ENCODE results near the gene SNX25.
"Not testable (repeated sequence)": the region's sequence is repeated elsewhere in the genome, so short reads cannot be mapped to it uniquely, and the experiment has no call there.

SNX25 gene

DNA sequence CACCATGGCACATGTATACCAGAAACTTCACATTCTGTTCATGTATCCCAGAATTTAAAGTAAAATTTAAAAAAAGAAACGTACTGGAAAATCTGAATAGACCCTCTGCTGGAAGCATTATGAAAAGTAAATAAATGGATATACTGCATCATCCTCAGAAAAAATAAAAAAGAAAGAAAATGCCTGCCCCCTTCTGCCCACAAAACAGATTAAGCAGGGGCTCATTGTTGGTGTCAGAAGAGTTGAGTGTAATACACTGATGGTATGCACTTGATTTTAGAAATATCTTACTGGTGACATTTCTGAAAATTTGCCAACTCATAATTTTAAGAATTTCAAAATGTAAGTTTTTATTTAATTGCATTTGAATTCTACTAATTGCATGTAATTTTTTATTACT, 108.5 kb downstream of the SNX25 start:
- TF ChIP-seq, protein P1, sequence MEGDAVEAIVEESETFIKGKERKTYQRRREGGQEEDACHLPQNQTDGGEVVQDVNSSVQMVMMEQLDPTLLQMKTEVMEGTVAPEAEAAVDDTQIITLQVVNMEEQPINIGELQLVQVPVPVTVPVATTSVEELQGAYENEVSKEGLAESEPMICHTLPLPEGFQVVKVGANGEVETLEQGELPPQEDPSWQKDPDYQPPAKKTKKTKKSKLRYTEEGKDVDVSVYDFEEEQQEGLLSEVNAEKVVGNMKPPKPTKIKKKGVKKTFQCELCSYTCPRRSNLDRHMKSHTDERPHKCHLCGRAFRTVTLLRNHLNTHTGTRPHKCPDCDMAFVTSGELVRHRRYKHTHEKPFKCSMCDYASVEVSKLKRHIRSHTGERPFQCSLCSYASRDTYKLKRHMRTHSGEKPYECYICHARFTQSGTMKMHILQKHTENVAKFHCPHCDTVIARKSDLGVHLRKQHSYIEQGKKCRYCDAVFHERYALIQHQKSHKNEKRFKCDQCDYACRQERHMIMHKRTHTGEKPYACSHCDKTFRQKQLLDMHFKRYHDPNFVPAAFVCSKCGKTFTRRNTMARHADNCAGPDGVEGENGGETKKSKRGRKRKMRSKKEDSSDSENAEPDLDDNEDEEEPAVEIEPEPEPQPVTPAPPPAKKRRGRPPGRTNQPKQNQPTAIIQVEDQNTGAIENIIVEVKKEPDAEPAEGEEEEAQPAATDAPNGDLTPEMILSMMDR (IDR thresholded peaks at IDR 0.05; ENCODE audit: extremely low read depth, insufficient read depth, missing control alignments) = no peak

GRCh38 chr4:185318679-185319078, 109.3 kb downstream of the SNX25 start:
- TF ChIP-seq, protein P1 (IDR thresholded peaks at IDR 0.05; ENCODE audit: extremely low read depth, insufficient read depth, missing control alignments) = no peak
- in situ Hi-C loops (cut with MboI; ENCODE audit: low pct_unique_long_range_greater_than_20kb, low sequenced_read_pairs, unreplicated experiment) = no loop called here
- DNase-seq (ENCODE audit: low spot score) = no peak

More for the DNA sequence above, 108.5 kb downstream of the SNX25 start:
- no peak for DNase-seq (ENCODE audit: low spot score)
- in situ Hi-C loops (cut with MboI; ENCODE audit: low pct_unique_long_range_greater_than_20kb, low sequenced_read_pairs, unreplicated experiment) = no loop called here

GRCh38 chr4:185322803-185323202, 113.4 kb downstream of the SNX25 start:
- no peak for DNase-seq (ENCODE audit: low spot score)
- in situ Hi-C loops (cut with MboI; ENCODE audit: low pct_unique_long_range_greater_than_20kb, low sequenced_read_pairs, unreplicated experiment) = no loop called here
- TF ChIP-seq, protein P1 (IDR thresholded peaks at IDR 0.05; ENCODE audit: extremely low read depth, insufficient read depth, missing control alignments) = no peak

DNA sequence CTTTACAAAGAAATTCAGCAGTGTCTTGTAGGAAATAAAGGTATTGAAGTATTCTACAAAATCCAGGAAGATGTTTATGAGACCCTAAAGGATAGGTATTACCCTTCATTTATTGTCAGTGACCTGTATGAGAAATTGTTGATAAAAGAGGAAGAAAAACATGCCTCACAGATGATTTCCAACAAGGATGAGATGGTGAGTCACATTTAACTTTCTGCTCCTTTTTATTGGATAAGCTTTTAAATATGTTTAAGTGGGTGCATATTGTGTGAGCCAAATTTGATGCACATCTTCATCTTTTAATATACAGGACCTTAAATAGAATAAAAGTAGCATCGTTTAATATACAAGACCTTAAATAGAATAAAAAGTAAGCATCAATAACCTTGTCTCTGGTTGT, 114.2 kb downstream of the SNX25 start:
- TF ChIP-seq, protein P1 (IDR thresholded peaks at IDR 0.05; ENCODE audit: extremely low read depth, insufficient read depth, missing control alignments) = no peak
- in situ Hi-C loops (cut with MboI; ENCODE audit: low pct_unique_long_range_greater_than_20kb, low sequenced_read_pairs, unreplicated experiment) = no loop called here
- no peak for DNase-seq (ENCODE audit: low spot score)

GRCh38 chr4:185324361-185324760, 115.0 kb downstream of the SNX25 start:
- DNase-seq (ENCODE audit: low spot score); in situ Hi-C loops (cut with MboI; ENCODE audit: low pct_unique_long_range_greater_than_20kb, low sequenced_read_pairs, unreplicated experiment): not testable (repeated sequence)

DNA sequence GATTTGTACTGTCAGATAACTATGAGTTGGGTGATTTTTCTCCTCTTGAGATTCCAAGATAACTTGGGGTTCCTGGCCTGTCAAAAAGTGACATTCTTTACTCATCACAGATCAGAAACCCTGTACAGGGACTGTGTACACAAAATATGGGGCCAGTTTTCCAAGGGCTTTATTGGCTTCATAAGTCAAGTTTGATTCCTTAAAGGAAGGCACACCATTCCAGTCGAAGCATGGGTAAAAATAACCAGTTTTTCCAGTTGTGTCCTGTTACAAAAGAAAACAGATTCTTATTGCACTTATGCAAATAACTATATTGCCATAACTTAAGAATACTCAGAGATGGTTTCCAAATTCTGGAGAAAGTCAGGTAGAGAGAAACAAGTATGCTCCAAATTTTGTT, 116.3 kb downstream of the SNX25 start:
- in situ Hi-C loops (cut with MboI; ENCODE audit: low pct_unique_long_range_greater_than_20kb, low sequenced_read_pairs, unreplicated experiment); DNase-seq (ENCODE audit: low spot score): not testable (repeated sequence)

DNA sequence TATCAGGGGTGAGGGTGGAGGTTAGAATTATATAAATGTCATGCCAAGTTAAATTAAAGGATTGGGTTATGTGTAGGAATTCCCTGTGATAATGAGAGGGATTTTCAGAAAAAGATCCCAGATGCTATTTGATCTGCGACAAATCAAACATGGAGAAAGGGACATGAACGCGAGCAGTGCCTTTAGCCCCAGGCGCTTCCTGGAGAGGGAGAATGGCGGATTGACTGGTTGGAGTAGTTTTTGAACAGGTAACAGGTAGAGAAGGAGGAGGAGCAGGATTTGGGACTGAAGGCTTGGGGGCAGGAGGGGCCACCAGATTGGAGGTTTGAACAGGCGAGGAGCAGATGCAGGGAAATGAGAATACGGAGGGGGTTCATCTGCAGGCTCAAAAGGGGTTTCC, 119.2 kb downstream of the SNX25 start:
- in situ Hi-C loops (cut with MboI; ENCODE audit: low pct_unique_long_range_greater_than_20kb, low sequenced_read_pairs, unreplicated experiment) = no loop called here
- TF ChIP-seq, protein P1 (IDR thresholded peaks at IDR 0.05; ENCODE audit: extremely low read depth, insufficient read depth, missing control alignments) = no peak

GRCh38 chr4:185329879-185330510, 120.6 kb downstream of the SNX25 start:
- in situ Hi-C loops (cut with MboI; ENCODE audit: low pct_unique_long_range_greater_than_20kb, low sequenced_read_pairs, unreplicated experiment); DNase-seq (ENCODE audit: low spot score): not testable (repeated sequence)

More for the DNA sequence above, 119.2 kb downstream of the SNX25 start:
- no peak for DNase-seq (ENCODE audit: low spot score)
